ENCODE results near the gene ENOSF1.

DNA sequence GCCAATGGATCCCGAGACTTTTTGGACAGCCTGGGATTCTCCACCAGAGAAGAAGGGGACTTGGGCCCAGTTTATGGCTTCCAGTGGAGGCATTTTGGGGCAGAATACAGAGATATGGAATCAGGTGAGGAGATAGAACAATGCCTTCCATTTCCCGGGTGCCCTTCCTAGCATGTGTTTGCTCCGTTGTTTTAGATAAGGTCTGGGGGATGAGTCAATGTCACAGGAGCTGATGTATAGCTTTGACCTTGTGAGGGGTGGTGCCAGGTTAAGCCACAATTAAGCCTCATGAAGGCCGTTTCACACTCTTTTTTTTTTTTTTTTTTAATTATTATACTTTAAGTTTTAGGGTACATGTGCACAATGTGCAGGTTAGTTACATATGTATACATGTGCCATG lies 50.2 kb downstream of the ENOSF1 start:
- no peak for TF ChIP-seq MAX (IDR thresholded peaks at IDR 0.05)
- TF ChIP-seq, protein P1, sequence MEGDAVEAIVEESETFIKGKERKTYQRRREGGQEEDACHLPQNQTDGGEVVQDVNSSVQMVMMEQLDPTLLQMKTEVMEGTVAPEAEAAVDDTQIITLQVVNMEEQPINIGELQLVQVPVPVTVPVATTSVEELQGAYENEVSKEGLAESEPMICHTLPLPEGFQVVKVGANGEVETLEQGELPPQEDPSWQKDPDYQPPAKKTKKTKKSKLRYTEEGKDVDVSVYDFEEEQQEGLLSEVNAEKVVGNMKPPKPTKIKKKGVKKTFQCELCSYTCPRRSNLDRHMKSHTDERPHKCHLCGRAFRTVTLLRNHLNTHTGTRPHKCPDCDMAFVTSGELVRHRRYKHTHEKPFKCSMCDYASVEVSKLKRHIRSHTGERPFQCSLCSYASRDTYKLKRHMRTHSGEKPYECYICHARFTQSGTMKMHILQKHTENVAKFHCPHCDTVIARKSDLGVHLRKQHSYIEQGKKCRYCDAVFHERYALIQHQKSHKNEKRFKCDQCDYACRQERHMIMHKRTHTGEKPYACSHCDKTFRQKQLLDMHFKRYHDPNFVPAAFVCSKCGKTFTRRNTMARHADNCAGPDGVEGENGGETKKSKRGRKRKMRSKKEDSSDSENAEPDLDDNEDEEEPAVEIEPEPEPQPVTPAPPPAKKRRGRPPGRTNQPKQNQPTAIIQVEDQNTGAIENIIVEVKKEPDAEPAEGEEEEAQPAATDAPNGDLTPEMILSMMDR (IDR thresholded peaks at IDR 0.05), result no peak
- TF ChIP-seq KDM5A (IDR thresholded peaks at IDR 0.05), result no peak
- no peak for TF ChIP-seq FOSL2 (IDR thresholded peaks at IDR 0.05)
- TF ChIP-seq FOSL2 (CRISPR knock-in tag; IDR thresholded peaks at IDR 0.05), result no peak
- TF ChIP-seq CHD2 (IDR thresholded peaks at IDR 0.05; ENCODE audit: low read length, partially characterized antibody), result no peak
- no peak for TF ChIP-seq EP300 (IDR thresholded peaks at IDR 0.05)
- no peak for TF ChIP-seq RNF2 (IDR thresholded peaks at IDR 0.05; ENCODE audit: borderline replicate concordance, low read depth)
- TF ChIP-seq BCL3 (IDR thresholded peaks at IDR 0.05), result no peak
- TF ChIP-seq RFX5 (IDR thresholded peaks at IDR 0.05), result no peak
- TF ChIP-seq REST (IDR thresholded peaks at IDR 0.05), result no peak
- TF ChIP-seq POLR2A (IDR thresholded peaks at IDR 0.05; ENCODE audit: low read length), result no peak
- TF ChIP-seq HDAC2 (IDR thresholded peaks at IDR 0.05), result no peak

Measured in A549 (cell line).